Smooth muscle cell (in vitro differentiated cells): ENCODE results near the gene UBA3. TPM values are rescaled to one million over a fixed set of nuclear protein-coding genes. Genes with fewer than 3 reads are reported as not detected.

ENCODE experiments used
- DNase-seq: peaks from one replicate; lab custom pipeline; 2025; ENCODE audit not compliant: unreplicated experiment; lab: John Stamatoyannopoulos, UW
- H2AFZ ChIP-seq: fragments of 200-600 bp; sonication (generic); 2 replicates; pipeline ENCODE4 v1.6.0; 2016; ENCODE audit warnings: antibody characterized with exemption, low read depth, mild to moderate bottlenecking
- H3F3A ChIP-seq: fragments of 200-600 bp; sonication (generic); 2 replicates; pipeline ENCODE4 v1.6.0; 2017; ENCODE audit warnings: antibody characterized with exemption, low read depth
- H3K27ac ChIP-seq: fragments of 200-600 bp; sonication (generic); 2 replicates; pipeline ENCODE4 v1.5.1; 2016; ENCODE audit warnings: low read depth, mild to moderate bottlenecking
- H3K27me3 ChIP-seq: fragments of 200-600 bp; sonication (generic); 2 replicates; pipeline ENCODE4 v1.6.1; 2016; ENCODE audit warnings: low read depth, mild to moderate bottlenecking
- H3K36me3 ChIP-seq: fragments of 200-600 bp; sonication (generic); 2 replicates; pipeline ENCODE4 v1.5.1; 2016; ENCODE audit warnings: low read depth
- H3K4me1 ChIP-seq: fragments of 200-600 bp; sonication (generic); 2 replicates; pipeline ENCODE4 v1.5.1; 2016; ENCODE audit warnings: low read depth
- H3K4me2 ChIP-seq: fragments of 200-600 bp; sonication (generic); 2 replicates; pipeline ENCODE4 v1.6.0; 2016; ENCODE audit warnings: mild to moderate bottlenecking
- H3K4me3 ChIP-seq: fragments of 200-600 bp; sonication (generic); 2 replicates; pipeline ENCODE4 v1.5.1; 2016; ENCODE audit warnings: mild to moderate bottlenecking
- H3K79me2 ChIP-seq: fragments of 200-600 bp; sonication (generic); 2 replicates; pipeline ENCODE4 v1.6.0; 2016; ENCODE audit warnings: low read depth, mild to moderate bottlenecking
- H3K9ac ChIP-seq: fragments of 200-600 bp; sonication (generic); 2 replicates; pipeline ENCODE4 v1.6.0; 2016; ENCODE audit warnings: low read depth
- H3K9me3 ChIP-seq: fragments of 200-600 bp; sonication (generic); replicated peaks from 2 replicates; pipeline ENCODE4 v1.5.1; 2016; ENCODE audit warnings: low read depth
- H4K20me1 ChIP-seq: fragments of 200-600 bp; sonication (generic); 2 replicates; pipeline ENCODE4 v1.6.0; 2016; ENCODE audit warnings: low read depth
- CTCF ChIP-seq: fragments of 200-600 bp; sonication (generic); IDR thresholded peaks from 2 replicates; pipeline ENCODE4 v1.5.1; 2017; ENCODE audit warnings: borderline replicate concordance, mild to moderate bottlenecking, antibody characterized with exemption; ENCODE audit not compliant: insufficient read depth, poor library complexity, severe bottlenecking
- WGBS: methylation state at CpG from one replicate; pipeline ENCODE4 v1.1.7; 2016; ENCODE audit warnings: low lambda C conversion rate; 5-methylcytosine and 5-hydroxymethylcytosine counted together
- polyA plus RNA-seq: library from polyadenylated mRNA; unstranded; fragments of >200 nt; fragmentation: Nextera tagmentation; extraction: Ambion mirVana; gene quantifications from 2 replicates; pipeline ENCODE4 v1.2.1, GENCODE V29; 2016
- total RNA-seq: library from RNA; depleted of rRNA; stranded (reverse); fragments of >200 nt; gene quantifications from 2 replicates; pipeline ENCODE4 v1.2.3, GENCODE V29; 2014

UBA3 gene
- total and polyA plus RNA-seq, 2 experiments from 2014 or later: 47.5 to 71.2 TPM

GRCh38 chr3:69013253-69014021, 66.7 kb downstream of the UBA3 start, which contains the start of gene EOGT:
TSS of gene EOGT (minus strand) at chr3:69013684. CDS start at chr3:69009846, 3,838 bp downstream.
- no peaks in the 10 kb centered on the region for H4K20me1 ChIP-seq
- under 1% methylated on average over 68 of the region's 96 CpGs for WGBS
- peak within 1 kb of the TSS; percentile 92 for H3K27ac ChIP-seq
- peak within 1 kb of the TSS; percentile 89 for H3K9ac ChIP-seq
- DNase-seq: peak; percentile 60
- peak within 1 kb of the TSS; percentile 90 for H3K4me2 ChIP-seq
- H2AFZ ChIP-seq: peak within 1 kb of the TSS; percentile 76
- peak; percentile 64 for TF ChIP-seq CTCF
- H3K9me3 ChIP-seq: no peaks in the 10 kb centered on the region
- H3F3A ChIP-seq: peaks cover 26% of the 10 kb centered on the region
- no peaks in the 10 kb centered on the region for H3K79me2 ChIP-seq
- H3K27me3 ChIP-seq: no peaks in the 10 kb centered on the region
- H3K4me1 ChIP-seq: peaks cover 18% of the 10 kb centered on the region
- H3K36me3 ChIP-seq: peaks cover 12% of the 10 kb centered on the region
- peak within 1 kb of the TSS; percentile 85 for H3K4me3 ChIP-seq

GRCh38 chr3:69012800-69013252, 67.3 kb downstream of the UBA3 start:
- Histone ChIP-seq H4K20me1 (no peaks in the 10 kb centered on the region), H3K4me1 (peaks cover 18% of the 10 kb centered on the region), H3K79me2 (no peaks in the 10 kb centered on the region), H3K9ac (peak overlapping the region; percentile 89), H3F3A (peaks cover 20% of the 10 kb centered on the region), H3K27ac (peak overlapping the region; percentile 92), H3K36me3 (peaks cover 12% of the 10 kb centered on the region), H3K4me3 (peak overlapping the region; percentile 85), H3K4me2 (peak overlapping the region; percentile 90), H3K9me3 (no peaks in the 10 kb centered on the region), H3K27me3 (no peaks in the 10 kb centered on the region), H2AFZ (no peak overlapping the region)
- peak; percentile 27 for DNase-seq
- 2% methylated on average over 36 of the region's 36 CpGs for WGBS
- peak; percentile 2 for TF ChIP-seq CTCF

GRCh38 chr3:69012100-69012799, 67.9 kb downstream of the UBA3 start:
- Histone ChIP-seq H3K4me1 (peaks cover 18% of the 10 kb centered on the region), H3F3A (peaks cover 14% of the 10 kb centered on the region)
- peak; percentile 18 for DNase-seq

More at GRCh38 chr3:69012100-69012799, 67.9 kb downstream of the UBA3 start:
- TF ChIP-seq CTCF: no peak
- peak overlapping the region; percentile 92 for H3K27ac ChIP-seq
- peak overlapping the region; percentile 90 for H3K4me2 ChIP-seq
- 25% methylated on average over 22 of the region's 22 CpGs for WGBS
- peak overlapping the region; percentile 89 for H3K9ac ChIP-seq
- H4K20me1 ChIP-seq: no peaks in the 10 kb centered on the region
- H2AFZ ChIP-seq: no peak overlapping the region
- H3K27me3 ChIP-seq: no peaks in the 10 kb centered on the region
- H3K9me3 ChIP-seq: no peaks in the 10 kb centered on the region
- peaks cover 12% of the 10 kb centered on the region for H3K36me3 ChIP-seq
- H3K79me2 ChIP-seq: no peaks in the 10 kb centered on the region
- peak overlapping the region; percentile 85 for H3K4me3 ChIP-seq
